H9 (cell line): ENCODE data around the gene FAM3C. TPM values are rescaled to one million over a fixed set of nuclear protein-coding genes. Genes with fewer than 3 reads are reported as not detected.

Source experiments
- DNase-seq: peaks from one replicate; pipeline ENCODE4 v3.0.0-alpha.2; 2017
- H2AFZ ChIP-seq: one replicate; pipeline ENCODE4 v1.6.1; 2013; ENCODE audit warnings: mild to moderate bottlenecking, low read length, control low read depth, moderate library complexity
- H2AK5ac ChIP-seq: 2 replicates; pipeline ENCODE4 v1.6.1; 2013; ENCODE audit warnings: low read length, control low read depth, mixed read lengths; ENCODE audit not compliant: insufficient read length
- H2BK120ac ChIP-seq: one replicate; pipeline ENCODE4 v1.6.1; 2013; ENCODE audit warnings: low read depth, mild to moderate bottlenecking, low read length, control low read depth, inconsistent platforms; ENCODE audit not compliant: poor library complexity, severe bottlenecking
- H2BK12ac ChIP-seq: 2 replicates; pipeline ENCODE4 v1.6.1; 2013; ENCODE audit warnings: low read length, control low read depth, mixed read lengths, low read depth; ENCODE audit not compliant: insufficient read length
- H2BK15ac ChIP-seq: 2 replicates; pipeline ENCODE4 v1.6.1; 2013; ENCODE audit warnings: low read depth, low read length, control low read depth
- H2BK20ac ChIP-seq: one replicate; pipeline ENCODE4 v1.6.1; 2013; ENCODE audit warnings: low read depth, mild to moderate bottlenecking, low read length, control low read depth, inconsistent platforms; ENCODE audit not compliant: poor library complexity, severe bottlenecking
- H2BK5ac ChIP-seq: 2 replicates; pipeline ENCODE4 v1.6.1; 2013; ENCODE audit warnings: low read length, control low read depth, mixed read lengths; ENCODE audit not compliant: insufficient read length
- H3K14ac ChIP-seq: 2 replicates; pipeline ENCODE4 v1.6.1; 2013; ENCODE audit warnings: low read length, control low read depth; ENCODE audit not compliant: insufficient read depth
- H3K18ac ChIP-seq: 2 replicates; pipeline ENCODE4 v1.6.1; 2013; ENCODE audit warnings: low read depth, mild to moderate bottlenecking, mixed read lengths, low read length, control low read depth; ENCODE audit not compliant: insufficient read length
- H3K23ac ChIP-seq: 2 replicates; pipeline ENCODE4 v1.6.1; 2013; ENCODE audit warnings: low read length, control low read depth, mixed read lengths, low read depth; ENCODE audit not compliant: insufficient read length
- H3K23me2 ChIP-seq: 2 replicates; pipeline ENCODE4 v1.6.1; 2013; ENCODE audit warnings: low read depth, mild to moderate bottlenecking, mixed read lengths, low read length, control low read depth; ENCODE audit not compliant: insufficient read length, poor library complexity, severe bottlenecking
- H3K27ac ChIP-seq: 2 replicates; pipeline ENCODE4 v1.5.1; 2013; ENCODE audit warnings: low read length, control low read depth, mixed read lengths, low read depth; ENCODE audit not compliant: insufficient read length
- H3K27me3 ChIP-seq: 2 replicates; pipeline ENCODE4 v1.6.1; 2013; ENCODE audit warnings: low read length, control low read depth, inconsistent platforms; ENCODE audit not compliant: insufficient read depth
- H3K4ac ChIP-seq: 2 replicates; pipeline ENCODE4 v1.6.1; 2013; ENCODE audit warnings: low read depth, mild to moderate bottlenecking, control low read depth, inconsistent platforms, low read length, moderate library complexity
- H3K4me1 ChIP-seq: 2 replicates; pipeline ENCODE4 v1.6.1; 2013; ENCODE audit warnings: low read length, control low read depth, inconsistent platforms; ENCODE audit not compliant: insufficient read depth
- H3K4me2 ChIP-seq: 2 replicates; pipeline ENCODE4 v1.6.1; 2013; ENCODE audit warnings: low read length, control low read depth, mixed read lengths; ENCODE audit not compliant: insufficient read length, insufficient read depth
- H3K56ac ChIP-seq: 2 replicates; pipeline ENCODE4 v1.6.1; 2013; ENCODE audit warnings: low read depth, mild to moderate bottlenecking, mixed read lengths, low read length, control low read depth; ENCODE audit not compliant: insufficient read length
- H3K79me1 ChIP-seq: 2 replicates; pipeline ENCODE4 v1.6.1; 2013; ENCODE audit warnings: low read depth, mild to moderate bottlenecking, moderate library complexity, low read length, control low read depth, inconsistent platforms; ENCODE audit not compliant: insufficient read depth, poor library complexity, severe bottlenecking
- H3K79me2 ChIP-seq: 2 replicates; pipeline ENCODE4 v1.6.1; 2013; ENCODE audit warnings: low read length, control low read depth, inconsistent platforms; ENCODE audit not compliant: insufficient read depth
- H3K9ac ChIP-seq: 2 replicates; pipeline ENCODE4 v1.6.1; 2013; ENCODE audit warnings: low read length, control low read depth, mixed read lengths; ENCODE audit not compliant: insufficient read length; ENCODE audit errors: extremely low read depth
- H3K9me3 ChIP-seq: one replicate; pipeline ENCODE4 v1.6.1; 2013; ENCODE audit warnings: low read depth, low read length, inconsistent platforms; ENCODE audit not compliant: control insufficient read depth
- H3T11ph ChIP-seq: one replicate; pipeline ENCODE4 v1.6.1; 2013; ENCODE audit warnings: mild to moderate bottlenecking, low read length, control low read depth, inconsistent platforms
- H4K20me1 ChIP-seq: one replicate; pipeline ENCODE4 v1.6.1; 2013; ENCODE audit not compliant: control insufficient read depth, insufficient read length, insufficient read depth
- H4K5ac ChIP-seq: 2 replicates; pipeline ENCODE4 v1.6.1; 2013; ENCODE audit warnings: low read depth, mild to moderate bottlenecking, mixed read lengths, low read length, control low read depth; ENCODE audit not compliant: insufficient read length
- H4K8ac ChIP-seq: replicated peaks from 2 replicates; pipeline ENCODE4 v1.6.1; 2013; ENCODE audit warnings: low read length, control low read depth, mixed read lengths, low read depth; ENCODE audit not compliant: insufficient read length
- H4K91ac ChIP-seq: 2 replicates; pipeline ENCODE4 v1.6.1; 2013; ENCODE audit warnings: low read depth, mild to moderate bottlenecking, moderate library complexity, mixed read lengths, low read length, control low read depth; ENCODE audit not compliant: insufficient read length
- H3K27ac Mint-ChIP-seq, 3 experiments: 2 replicates in 2 of 3; 3 replicates in 1 of 3; pipeline ENCODE4 v1.8.0; 2020 to 2021; ENCODE audit warnings: mixed read lengths in 3 of 3, mild to moderate bottlenecking in 1 of 3, moderate library complexity in 1 of 3
- H3K27me3 Mint-ChIP-seq: 2 replicates; pipeline ENCODE4 v1.8.0; 2021; ENCODE audit warnings: low read depth, mild to moderate bottlenecking, moderate library complexity, mixed read lengths
- H3K36me3 Mint-ChIP-seq, 3 experiments: 2 replicates in 2 of 3; 3 replicates in 1 of 3; pipeline ENCODE4 v1.8.0; 2020 to 2021; ENCODE audit warnings: low read depth in 3 of 3, mixed read lengths in 3 of 3; ENCODE audit not compliant: insufficient read depth in 1 of 3
- H3K4me1 Mint-ChIP-seq, 2 experiments: 2 replicates each; pipeline ENCODE4 v1.8.0; 2020; ENCODE audit warnings: mixed read lengths in 2 of 2
- H3K4me3 Mint-ChIP-seq, 2 experiments: 2 replicates in 1 of 2; 3 replicates in 1 of 2; pipeline ENCODE4 v1.8.0; 2020 to 2021; ENCODE audit warnings: mild to moderate bottlenecking in 2 of 2, mixed read lengths in 2 of 2, moderate library complexity in 1 of 2
- H3K9me3 Mint-ChIP-seq, 2 experiments: 2 replicates in 1 of 2; 3 replicates in 1 of 2; pipeline ENCODE4 v1.8.0; 2020; ENCODE audit warnings: mild to moderate bottlenecking in 2 of 2, mixed read lengths in 2 of 2, moderate library complexity in 1 of 2
- CTCF ChIP-seq: fragments of 200-600 bp; sonication (generic); conservative IDR thresholded peaks from 3 replicates; pipeline ENCODE4 v1.8.0; 2021; ENCODE audit warnings: antibody characterized with exemption, mild to moderate bottlenecking
- WGBS: extraction: QIAGEN DNeasy Blood & Tissue Kit; methylation state at CpG from one replicate; pipeline ENCODE4 v1.1.7; 2013; ENCODE audit warnings: missing lambda C conversion rate, low lambda C conversion rate, mixed read lengths; ENCODE audit not compliant: insufficient read length; ENCODE audit errors: extremely low coverage; 5-methylcytosine and 5-hydroxymethylcytosine counted together
- total RNA-seq: library from RNA; stranded (reverse); gene quantifications from 2 replicates; pipeline ENCODE4 v1.2.1, GENCODE V29; 2021

The FAM3C gene
- total RNA-seq, 1 experiment from 2014 or later = 64.5 TPM

- Mint-ChIP-seq H3K36me3 (peaks cover 3 to 13% (median 10%) of the 10 kb centered on the region in 3 experiments; a peak in 5 of 7 replicates), H3K4me3 (no peak overlapping the region), H3K27ac (no peak overlapping the region), H3K9me3 (no peaks in the 10 kb centered on the region), H3K4me1 (no peaks in the 10 kb centered on the region), H3K27me3 (no peaks in the 10 kb centered on the region)
- no peak overlapping the region for H2BK20ac ChIP-seq
- H3K4ac ChIP-seq = no peak overlapping the region
- H2BK12ac ChIP-seq = no peak overlapping the region
- no peaks in the 10 kb centered on the region for H3K4me1 ChIP-seq
- H4K91ac ChIP-seq = no peak overlapping the region
- no peak overlapping the region for H3T11ph ChIP-seq
- no peak overlapping the region for H3K4me2 ChIP-seq
- no peak overlapping the region for H2BK120ac ChIP-seq
- H2BK5ac ChIP-seq = no peak overlapping the region
- H3K18ac ChIP-seq = no peak overlapping the region
- no peak overlapping the region for H3K27ac ChIP-seq
- no peak overlapping the region for H3K23ac ChIP-seq
- H3K56ac ChIP-seq = no peak overlapping the region
- H3K79me2 ChIP-seq = no peaks in the 10 kb centered on the region
- no peak overlapping the region for H4K5ac ChIP-seq
- no peak overlapping the region for H3K14ac ChIP-seq
- H3K27me3 ChIP-seq = no peaks in the 10 kb centered on the region
- no peaks in the 10 kb centered on the region for H4K20me1 ChIP-seq
- DNase-seq = no peak
- no peak overlapping the region for H2BK15ac ChIP-seq
- TF ChIP-seq CTCF = no peak
- no CpG with 5 or more reads among the region's 1 CpG for WGBS
- H2AFZ ChIP-seq = no peak overlapping the region
- no peak overlapping the region for H4K8ac ChIP-seq
- H3K79me1 ChIP-seq = no peaks in the 10 kb centered on the region
- H2AK5ac ChIP-seq = no peak overlapping the region
- no peak overlapping the region for H3K9ac ChIP-seq
- no peaks in the 10 kb centered on the region for H3K9me3 ChIP-seq
- H3K23me2 ChIP-seq = no peaks in the 10 kb centered on the region
Measured at GRCh38 chr7:121344497-121344896, 51.6 kb downstream of the FAM3C start.
